ENCODE measurements around the gene MRPS21.

Gene MRPS21

DNA sequence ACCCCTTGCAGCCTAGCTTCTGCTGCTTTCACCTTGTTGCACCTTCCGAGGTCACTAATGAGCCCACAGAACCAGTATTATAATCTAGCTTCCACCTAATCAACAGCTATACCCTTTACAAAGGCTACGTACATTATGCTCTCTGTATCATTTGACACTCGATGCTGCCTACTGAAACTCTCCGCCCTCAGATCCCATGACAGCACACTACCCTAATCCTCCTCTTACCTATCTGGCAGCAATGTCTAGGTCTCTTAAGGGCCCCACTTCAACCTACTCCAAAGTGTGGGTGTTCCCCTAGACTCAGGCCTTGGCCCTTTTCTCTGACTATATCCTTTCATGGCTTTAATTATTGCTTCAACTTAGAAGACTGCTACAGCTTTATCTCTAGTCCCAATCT is 4.8 kb upstream of the MRPS21 start (continued):
- TF ChIP-seq GLI4 (tag by site-specific recombination; IDR thresholded peaks at IDR 0.05) (no peak), ZBTB48 (tag by site-specific recombination; IDR thresholded peaks at IDR 0.05) (no peak), ZBTB17 (tag by site-specific recombination; IDR thresholded peaks at IDR 0.05) (0 out of 2 replicates have a peak, but pooled peaks have one; percentile 21), ZNF626 (tag by site-specific recombination; IDR thresholded peaks at IDR 0.05) (no peak), ZNF391 (tag by site-specific recombination; IDR thresholded peaks at IDR 0.05; ENCODE audit: borderline replicate concordance, low read depth) (no peak), ZNF777 (tag by site-specific recombination; IDR thresholded peaks at IDR 0.05; ENCODE audit: borderline replicate concordance) (no peak), ZNF114 (tag by site-specific recombination; IDR thresholded peaks at IDR 0.05) (no peak), ZNF366 (tag by site-specific recombination; conservative IDR thresholded peaks at IDR 0.05) (no peak), ZNF837 (tag by site-specific recombination; IDR thresholded peaks at IDR 0.05) (no peak), ZNF19 (tag by site-specific recombination; IDR thresholded peaks at IDR 0.05; ENCODE audit: low read depth) (no peak), ZNF76 (tag by site-specific recombination; IDR thresholded peaks at IDR 0.05; ENCODE audit: borderline replicate concordance, low read depth) (no peak)
- TF ChIP-seq, protein P1, sequence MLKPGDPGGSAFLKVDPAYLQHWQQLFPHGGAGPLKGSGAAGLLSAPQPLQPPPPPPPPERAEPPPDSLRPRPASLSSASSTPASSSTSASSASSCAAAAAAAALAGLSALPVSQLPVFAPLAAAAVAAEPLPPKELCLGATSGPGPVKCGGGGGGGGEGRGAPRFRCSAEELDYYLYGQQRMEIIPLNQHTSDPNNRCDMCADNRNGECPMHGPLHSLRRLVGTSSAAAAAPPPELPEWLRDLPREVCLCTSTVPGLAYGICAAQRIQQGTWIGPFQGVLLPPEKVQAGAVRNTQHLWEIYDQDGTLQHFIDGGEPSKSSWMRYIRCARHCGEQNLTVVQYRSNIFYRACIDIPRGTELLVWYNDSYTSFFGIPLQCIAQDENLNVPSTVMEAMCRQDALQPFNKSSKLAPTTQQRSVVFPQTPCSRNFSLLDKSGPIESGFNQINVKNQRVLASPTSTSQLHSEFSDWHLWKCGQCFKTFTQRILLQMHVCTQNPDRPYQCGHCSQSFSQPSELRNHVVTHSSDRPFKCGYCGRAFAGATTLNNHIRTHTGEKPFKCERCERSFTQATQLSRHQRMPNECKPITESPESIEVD (tag by site-specific recombination; IDR thresholded peaks at IDR 0.05), result no peak
- TF ChIP-seq, protein P2, sequence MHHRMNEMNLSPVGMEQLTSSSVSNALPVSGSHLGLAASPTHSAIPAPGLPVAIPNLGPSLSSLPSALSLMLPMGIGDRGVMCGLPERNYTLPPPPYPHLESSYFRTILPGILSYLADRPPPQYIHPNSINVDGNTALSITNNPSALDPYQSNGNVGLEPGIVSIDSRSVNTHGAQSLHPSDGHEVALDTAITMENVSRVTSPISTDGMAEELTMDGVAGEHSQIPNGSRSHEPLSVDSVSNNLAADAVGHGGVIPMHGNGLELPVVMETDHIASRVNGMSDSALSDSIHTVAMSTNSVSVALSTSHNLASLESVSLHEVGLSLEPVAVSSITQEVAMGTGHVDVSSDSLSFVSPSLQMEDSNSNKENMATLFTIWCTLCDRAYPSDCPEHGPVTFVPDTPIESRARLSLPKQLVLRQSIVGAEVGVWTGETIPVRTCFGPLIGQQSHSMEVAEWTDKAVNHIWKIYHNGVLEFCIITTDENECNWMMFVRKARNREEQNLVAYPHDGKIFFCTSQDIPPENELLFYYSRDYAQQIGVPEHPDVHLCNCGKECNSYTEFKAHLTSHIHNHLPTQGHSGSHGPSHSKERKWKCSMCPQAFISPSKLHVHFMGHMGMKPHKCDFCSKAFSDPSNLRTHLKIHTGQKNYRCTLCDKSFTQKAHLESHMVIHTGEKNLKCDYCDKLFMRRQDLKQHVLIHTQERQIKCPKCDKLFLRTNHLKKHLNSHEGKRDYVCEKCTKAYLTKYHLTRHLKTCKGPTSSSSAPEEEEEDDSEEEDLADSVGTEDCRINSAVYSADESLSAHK (tag by site-specific recombination; IDR thresholded peaks at IDR 0.05), result no peak

DNA sequence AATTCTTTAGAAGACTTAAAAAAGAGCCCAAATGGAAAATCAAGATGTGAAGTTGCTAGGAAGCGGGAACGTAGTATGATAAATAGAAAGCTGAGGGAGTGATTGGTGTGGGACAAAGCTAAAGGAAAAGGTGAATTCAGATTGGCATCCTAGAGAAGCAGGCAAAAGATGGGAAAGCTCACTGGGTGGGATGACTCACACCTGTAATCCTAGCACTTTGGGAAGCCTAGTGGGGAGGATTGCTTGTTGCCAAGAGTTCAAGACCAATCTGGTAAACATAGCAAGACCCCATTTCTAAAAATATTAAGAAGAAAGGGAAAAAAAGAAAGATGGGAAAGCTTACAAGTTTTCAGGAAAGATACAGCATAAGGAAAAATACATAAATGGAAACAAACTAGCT is 1.8 kb downstream of the MRPS21 start:
- ChIA-PET POLR2A (interaction anchor here (0.9 kb wide), 2 partner anchors 12 to 267 kb away, joined by 3 to 7 read pairs; no protein-coding TSS in a partner anchor), CTCF (interaction anchor here (1.4 to 1.7 kb wide), 2 partner anchors 14 to 39 kb away, joined by 8 to 10 read pairs; no protein-coding TSS in a partner anchor)
- H3K4me3 ChIP-seq (ENCODE audit: low read depth, low read length), result no peak overlapping the region
- H3K27ac ChIP-seq (ENCODE audit: extremely low read depth, low read depth, low read length), result no peak overlapping the region
- H3K4me1 ChIP-seq (ENCODE audit: control insufficient read depth, insufficient read depth, low read length), result no peaks in the 10 kb centered on the region
- H3K36me3 ChIP-seq (ENCODE audit: control insufficient read depth in 2 of 2, insufficient read depth in 1 of 2, low read length in 2 of 2), result peaks cover 35 to 53% of the 10 kb centered on the region in 2 experiments
- TF ChIP-seq ZNF394 (tag by site-specific recombination; IDR thresholded peaks at IDR 0.05; ENCODE audit: borderline replicate concordance), result peak; percentile 41; the same call in 1 of the 2 replicates
- TF ChIP-seq ZEB2 (tag by site-specific recombination; IDR thresholded peaks at IDR 0.05), result no peak
- TF ChIP-seq ZFHX2 (tag by site-specific recombination; conservative IDR thresholded peaks at IDR 0.05), result no peak
- no peak for TF ChIP-seq ZNF366 (tag by site-specific recombination; conservative IDR thresholded peaks at IDR 0.05)
- no peak for TF ChIP-seq GFI1B (tag by site-specific recombination; IDR thresholded peaks at IDR 0.05)
- no peak for TF ChIP-seq ZNF664 (tag by site-specific recombination; IDR thresholded peaks at IDR 0.05)
- TF ChIP-seq PRDM1 (tag by site-specific recombination; IDR thresholded peaks at IDR 0.05), result 0 out of 2 replicates have a peak, but pooled peaks have one; percentile 41
- peak; percentile 47 for TF ChIP-seq ZNF335 (tag by site-specific recombination; conservative IDR thresholded peaks at IDR 0.05)
- no peak for TF ChIP-seq ZBTB8A (tag by site-specific recombination; IDR thresholded peaks at IDR 0.05)
- TF ChIP-seq, protein P3, sequence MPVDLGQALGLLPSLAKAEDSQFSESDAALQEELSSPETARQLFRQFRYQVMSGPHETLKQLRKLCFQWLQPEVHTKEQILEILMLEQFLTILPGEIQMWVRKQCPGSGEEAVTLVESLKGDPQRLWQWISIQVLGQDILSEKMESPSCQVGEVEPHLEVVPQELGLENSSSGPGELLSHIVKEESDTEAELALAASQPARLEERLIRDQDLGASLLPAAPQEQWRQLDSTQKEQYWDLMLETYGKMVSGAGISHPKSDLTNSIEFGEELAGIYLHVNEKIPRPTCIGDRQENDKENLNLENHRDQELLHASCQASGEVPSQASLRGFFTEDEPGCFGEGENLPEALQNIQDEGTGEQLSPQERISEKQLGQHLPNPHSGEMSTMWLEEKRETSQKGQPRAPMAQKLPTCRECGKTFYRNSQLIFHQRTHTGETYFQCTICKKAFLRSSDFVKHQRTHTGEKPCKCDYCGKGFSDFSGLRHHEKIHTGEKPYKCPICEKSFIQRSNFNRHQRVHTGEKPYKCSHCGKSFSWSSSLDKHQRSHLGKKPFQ (tag by site-specific recombination; IDR thresholded peaks at IDR 0.05), result no peak
- no peak for TF ChIP-seq ZNF133 (tag by site-specific recombination; IDR thresholded peaks at IDR 0.05)
- no peak for TF ChIP-seq ZNF341 (tag by site-specific recombination; IDR thresholded peaks at IDR 0.05; ENCODE audit: low read depth)
- TF ChIP-seq ZNF473 (tag by site-specific recombination; IDR thresholded peaks at IDR 0.05), result no peak
- H3K9me3 ChIP-seq (ENCODE audit: control insufficient read depth, insufficient read depth, low read depth, low read length), result no peaks in the 10 kb centered on the region
